ENCODE measurements around the gene PRLH. TPM values are rescaled to one million over a fixed set of nuclear protein-coding genes. Genes with fewer than 3 reads are reported as not detected.

The PRLH gene
- total RNA-seq, 1 experiment from 2014 or later, result not detected

DNA sequence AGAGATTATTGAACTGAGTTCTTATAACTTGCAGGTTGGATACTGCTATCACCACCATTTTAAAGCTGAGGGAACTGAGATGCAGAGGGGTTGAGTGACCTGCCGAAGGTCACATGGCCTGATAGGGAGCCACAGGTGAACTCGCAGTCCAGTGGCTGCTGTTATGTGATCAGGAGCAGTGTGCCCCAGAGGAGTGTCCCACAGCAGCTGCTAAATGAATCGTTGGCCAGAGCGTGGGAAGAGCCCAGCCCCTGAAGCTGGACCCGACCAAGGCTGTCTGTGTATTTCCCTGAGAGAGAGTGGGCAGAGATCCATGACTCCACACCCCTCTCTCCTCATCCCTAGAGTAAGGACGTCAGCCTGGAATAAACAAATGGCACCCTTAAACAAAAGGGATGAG is 26.7 kb upstream of the PRLH start:
- DNase-seq (ENCODE audit: low spot score), result no peak

- DNase-seq (ENCODE audit: low spot score), result no peak
Observed at GRCh38 chr2:237540223-237540775, 26.1 kb upstream of the PRLH start.

DNA sequence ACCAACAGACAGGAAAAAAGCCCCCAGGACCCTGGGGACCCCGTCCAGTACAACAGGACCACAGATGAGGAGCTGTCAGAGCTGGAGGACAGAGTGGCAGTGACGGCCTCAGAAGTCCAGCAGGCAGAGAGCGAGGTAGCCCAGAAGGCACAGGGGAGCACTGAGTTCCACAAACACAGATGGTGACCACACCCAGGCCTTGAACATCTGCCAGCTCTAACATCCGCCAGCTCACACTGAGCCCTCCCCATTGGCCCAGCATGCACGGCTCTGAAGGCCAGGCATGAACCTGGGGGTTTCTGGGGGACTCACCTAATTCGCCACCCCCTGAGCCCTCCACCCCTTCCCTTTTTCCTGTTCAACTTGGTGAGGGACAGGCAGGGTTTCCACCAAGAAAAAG is 25.6 kb upstream of the PRLH start:
- DNase-seq (ENCODE audit: low spot score), result peak; percentile 82

DNA sequence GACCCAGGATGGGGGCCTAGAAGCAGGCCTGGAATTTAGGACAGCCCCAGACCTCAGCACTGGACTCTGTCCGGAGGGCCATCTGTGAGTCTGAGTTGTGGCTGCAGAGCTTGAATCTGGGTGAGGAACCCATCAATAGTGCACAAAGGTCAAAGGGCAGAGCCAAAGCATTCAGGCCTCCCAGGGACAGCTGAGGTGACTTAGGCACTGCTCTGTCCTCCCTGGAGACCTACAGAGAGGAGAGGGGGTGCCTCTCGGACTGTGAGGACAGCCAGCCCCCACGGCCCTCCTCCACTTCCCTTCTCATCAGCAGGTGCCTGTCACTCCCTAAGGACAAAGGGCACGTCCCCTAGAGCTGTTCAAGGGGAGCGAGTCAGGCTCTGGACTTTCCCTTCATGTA is 25.1 kb upstream of the PRLH start:
- no peak for DNase-seq (ENCODE audit: low spot score)

GRCh38 chr2:237542001-237542704 is 24.2 kb upstream of the PRLH start:
- DNase-seq (ENCODE audit: low spot score), result no peak

- DNase-seq (ENCODE audit: low spot score), result no peak
Observed at GRCh38 chr2:237546040-237546875, 20.1 kb upstream of the PRLH start.

- no peak for DNase-seq (ENCODE audit: low spot score)
Observed at GRCh38 chr2:237546876-237547395, 19.4 kb upstream of the PRLH start.

DNA sequence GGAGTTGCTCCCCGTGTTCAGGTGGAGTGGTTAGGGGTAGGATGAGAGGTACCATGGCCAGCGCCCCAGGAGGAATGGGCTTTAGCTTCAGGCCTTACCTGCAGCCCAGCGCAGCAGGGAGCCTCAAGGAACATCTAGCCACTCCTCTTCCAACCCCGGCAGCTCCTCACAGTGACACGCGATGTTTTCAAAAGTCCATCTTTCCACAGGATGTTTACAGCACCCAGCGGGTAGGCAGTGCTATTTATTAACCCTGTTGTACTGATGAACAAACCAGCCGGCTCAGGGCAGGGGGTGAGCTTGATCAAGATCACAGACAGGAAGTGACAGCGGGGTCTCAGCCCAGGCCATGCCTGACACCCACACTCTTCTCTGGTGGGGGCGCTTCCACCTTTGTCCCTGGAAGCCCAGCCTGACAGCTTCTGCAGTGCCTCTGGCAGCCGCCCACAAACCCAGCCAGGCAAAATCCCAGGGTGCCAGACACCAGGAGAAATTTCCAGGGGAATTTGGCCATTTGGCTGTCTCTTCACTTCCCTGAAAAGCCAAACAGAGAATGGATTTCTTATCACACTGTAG is 18.4 kb upstream of the PRLH start:
- DNase-seq (ENCODE audit: low spot score), result no peak

DNA sequence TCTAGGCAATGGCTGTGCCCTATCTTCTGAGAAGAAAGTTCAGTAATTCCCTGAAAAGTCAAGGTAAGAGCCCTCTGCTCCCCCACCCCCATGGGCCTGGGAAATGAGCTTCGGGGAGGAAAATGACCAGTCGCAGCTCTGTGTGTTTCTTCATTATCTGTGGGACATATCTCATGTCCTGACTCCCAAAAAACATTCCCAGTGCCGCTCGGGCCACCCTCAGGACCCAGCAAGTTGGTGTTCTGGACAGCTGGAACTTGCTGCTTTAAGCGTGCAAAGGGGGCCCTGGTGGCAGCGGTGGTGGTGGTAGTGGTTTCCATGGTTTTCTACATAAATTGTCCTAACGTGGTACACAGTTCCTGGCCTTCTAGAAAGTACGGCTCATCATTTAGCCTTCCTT is 17.2 kb upstream of the PRLH start:
- DNase-seq (ENCODE audit: low spot score), result no peak

GRCh38 chr2:237549643-237550415 is 16.5 kb upstream of the PRLH start:
- DNase-seq (ENCODE audit: low spot score), result no peak

GRCh38 chr2:237551071-237551574 is 15.3 kb upstream of the PRLH start:
- DNase-seq (ENCODE audit: low spot score), result no peak

DNA sequence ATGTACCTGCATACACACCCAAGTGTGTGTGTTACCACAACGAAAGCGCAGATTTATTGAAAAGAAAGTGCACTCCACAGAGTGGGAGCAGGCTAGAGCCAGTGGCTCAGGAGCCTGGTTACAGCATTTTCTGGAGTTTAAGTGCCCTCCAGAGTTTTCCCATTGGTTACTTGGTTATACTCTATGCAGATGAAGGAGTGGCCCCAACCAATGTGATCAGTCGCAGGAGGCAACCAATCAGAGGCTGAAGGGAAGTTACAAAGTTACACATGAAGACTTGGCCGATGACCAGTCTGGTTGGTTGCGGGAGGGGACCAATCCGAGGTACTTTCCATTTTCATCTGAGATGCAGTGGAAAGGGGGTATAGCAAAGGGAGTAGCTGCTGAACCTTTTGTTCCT is 13.5 kb upstream of the PRLH start:
- DNase-seq (ENCODE audit: low spot score), result no peak

GRCh38 chr2:237553948-237554347 is 12.4 kb upstream of the PRLH start:
- no peak for DNase-seq (ENCODE audit: low spot score)

DNA sequence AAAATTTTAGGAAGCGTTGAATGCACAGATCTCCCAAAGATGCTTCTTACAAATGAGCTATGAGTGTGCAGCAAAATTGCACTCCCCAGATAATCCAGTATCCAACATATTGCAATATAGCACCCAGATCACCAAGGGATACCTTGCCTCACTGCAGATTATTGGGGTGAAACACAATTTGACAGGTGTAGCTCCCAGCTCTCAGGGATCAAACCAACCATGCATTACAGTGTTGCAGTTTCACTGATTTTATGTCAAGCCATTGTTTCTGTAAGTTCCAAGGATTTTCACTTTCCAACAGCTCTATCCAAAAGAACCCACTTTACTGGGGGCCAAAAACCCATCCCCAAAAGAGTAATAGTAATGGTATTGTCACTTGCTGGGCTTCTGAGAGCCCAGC is 10.8 kb upstream of the PRLH start:
- DNase-seq (ENCODE audit: low spot score), result no peak

DNA sequence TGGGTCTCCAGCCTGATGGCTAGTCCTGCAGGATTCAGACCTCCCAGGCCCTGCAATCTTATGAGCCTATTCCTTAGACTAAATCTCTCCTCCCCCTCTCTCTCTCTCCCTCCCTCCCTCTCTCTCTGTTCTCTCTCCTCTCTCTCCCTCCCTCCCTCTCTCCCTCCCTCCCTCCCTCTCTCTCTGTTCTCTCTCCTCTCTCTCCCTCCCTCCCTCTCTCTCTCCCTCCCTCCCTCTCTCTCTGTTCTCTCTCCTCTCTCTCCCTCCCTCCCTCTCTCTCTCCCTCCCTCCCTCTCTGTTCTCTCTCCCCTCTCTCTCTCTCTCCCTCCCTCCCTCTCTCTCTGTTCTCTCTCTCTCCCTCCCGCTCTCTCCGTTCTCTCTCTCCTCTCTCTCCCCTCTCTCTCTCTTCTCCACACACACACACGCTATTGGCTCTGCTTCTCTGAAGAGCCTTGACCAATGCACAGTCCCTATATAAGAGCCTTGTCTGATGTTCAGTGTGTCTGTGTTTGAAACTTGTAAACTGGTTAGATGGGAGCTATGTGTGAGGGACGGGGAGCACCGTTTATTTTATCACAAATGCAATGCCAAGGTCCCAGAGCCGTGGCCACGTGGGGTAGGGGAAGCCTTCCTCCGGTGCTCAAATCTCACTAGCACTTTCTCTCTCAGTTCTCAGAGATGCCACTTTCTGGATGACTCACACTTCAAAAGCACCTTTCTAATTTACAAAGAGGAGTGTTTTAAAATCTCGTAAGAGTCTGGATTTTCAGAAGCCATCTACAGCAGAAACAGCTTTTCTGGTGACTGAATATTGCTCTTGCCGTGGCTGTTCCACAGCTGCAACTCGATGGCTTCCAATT is 9.4 kb upstream of the PRLH start:
- no peak for DNase-seq (ENCODE audit: low spot score)

- no peak for DNase-seq (ENCODE audit: low spot score)
Observed at GRCh38 chr2:237557633-237558015, 8.8 kb upstream of the PRLH start.

- peak; percentile 38 for DNase-seq (ENCODE audit: low spot score)
Observed at GRCh38 chr2:237558961-237559641, 7.3 kb upstream of the PRLH start.

GRCh38 chr2:237561221-237561620 is 5.2 kb upstream of the PRLH start:
- DNase-seq (ENCODE audit: low spot score), result no peak

- DNase-seq (ENCODE audit: low spot score), result no peak
Observed at GRCh38 chr2:237563816-237564215, 2.6 kb upstream of the PRLH start.

Data from A172 (cell line).